SK-N-SH treated with all-trans-retinoic acid at 6 μM for 48 hours (cell line): ENCODE measurements around the gene ADM5.

Experiments
- ATAC-seq: fragments of 200-7000 bp; cut with Tn5 transposase; 3 replicates; pipeline ENCODE4 v1.9.1; 2020; ENCODE audit warnings: mild to moderate bottlenecking, moderate library complexity
- ARNTL ChIP-seq: fragments of 450-650 bp; formaldehyde crosslinking; IDR thresholded peaks from 2 replicates; pipeline ENCODE4 v1.5.0; 2020; ENCODE audit warnings: low read depth, mild to moderate bottlenecking, moderate library complexity, borderline replicate concordance
- BACH2 ChIP-seq: fragments of 250-450 bp; sonication (Bioruptor Pico); IDR thresholded peaks from 2 replicates; pipeline ENCODE4 v1.9.0; 2021; ENCODE audit warnings: mild to moderate bottlenecking, borderline replicate concordance
- CSDC2 ChIP-seq: fragments of 250-450 bp; sonication (Bioruptor Pico); IDR thresholded peaks from 2 replicates; pipeline ENCODE4 v1.5.0; 2020; ENCODE audit warnings: mild to moderate bottlenecking, moderate library complexity
- CSRNP3 ChIP-seq: fragments of 250-450 bp; sonication (Bioruptor Pico); IDR thresholded peaks from 2 replicates; pipeline ENCODE4 v1.5.1; 2021; ENCODE audit warnings: mild to moderate bottlenecking, moderate library complexity
- GLIS3 ChIP-seq: fragments of 250-450 bp; sonication (Bioruptor Pico); IDR thresholded peaks from 2 replicates; pipeline ENCODE4 v1.5.0; 2020; ENCODE audit warnings: mild to moderate bottlenecking, moderate library complexity
- OSR1 ChIP-seq: fragments of 250-450 bp; sonication (Bioruptor Pico); IDR thresholded peaks from 2 replicates; pipeline ENCODE4 v1.8.0; 2022; ENCODE audit warnings: moderate library complexity, mild to moderate bottlenecking, inconsistent platforms
- PATZ1 ChIP-seq: fragments of 250-450 bp; sonication (Bioruptor Pico); IDR thresholded peaks from 2 replicates; pipeline ENCODE4 v1.8.0; 2020; ENCODE audit warnings: mild to moderate bottlenecking, moderate library complexity, borderline replicate concordance
- PPARA ChIP-seq: fragments of 250-450 bp; sonication (Bioruptor Pico); IDR thresholded peaks from 2 replicates; pipeline ENCODE4 v1.5.0; 2020; ENCODE audit warnings: mild to moderate bottlenecking, borderline replicate concordance
- RARB ChIP-seq: fragments of 250-450 bp; sonication (Bioruptor Pico); IDR thresholded peaks from 2 replicates; pipeline ENCODE4 v1.8.0; 2021; ENCODE audit warnings: mild to moderate bottlenecking, moderate library complexity
- SNAI2 ChIP-seq: fragments of 250-450 bp; sonication (Bioruptor Pico); IDR thresholded peaks from 2 replicates; pipeline ENCODE4 v1.5.0; 2020; ENCODE audit warnings: mild to moderate bottlenecking, moderate library complexity
- TCF4 ChIP-seq: fragments of 250-450 bp; sonication (Bioruptor Pico); IDR thresholded peaks from 2 replicates; pipeline ENCODE4 v1.8.0; 2021; ENCODE audit warnings: mild to moderate bottlenecking, moderate library complexity, borderline replicate concordance
- TOX ChIP-seq: fragments of 250-450 bp; sonication (Bioruptor Pico); IDR thresholded peaks from 2 replicates; pipeline ENCODE4 v1.8.0; 2021; ENCODE audit warnings: mild to moderate bottlenecking, moderate library complexity, borderline replicate concordance
- TSHZ2 ChIP-seq: fragments of 250-450 bp; sonication (Bioruptor Pico); IDR thresholded peaks from 2 replicates; pipeline ENCODE4 v1.5.0; 2020; ENCODE audit warnings: mild to moderate bottlenecking, moderate library complexity
- ZC3H10 ChIP-seq: fragments of 250-450 bp; sonication (Bioruptor Pico); IDR thresholded peaks from 2 replicates; pipeline ENCODE4 v1.5.1; 2021; ENCODE audit warnings: mild to moderate bottlenecking, moderate library complexity
- ZFP3 ChIP-seq: fragments of 250-450 bp; sonication (Bioruptor Pico); IDR thresholded peaks from 2 replicates; pipeline ENCODE4 v1.5.0; 2020; ENCODE audit warnings: mild to moderate bottlenecking, moderate library complexity
- ZNF565 ChIP-seq: fragments of 450-650 bp; formaldehyde crosslinking; conservative IDR thresholded peaks from 2 replicates; pipeline ENCODE4 v1.5.0; 2020; ENCODE audit warnings: low read depth, mild to moderate bottlenecking, moderate library complexity
- ZNF70 ChIP-seq: fragments of 450-650 bp; formaldehyde crosslinking; IDR thresholded peaks from 2 replicates; pipeline ENCODE4 v1.5.0; 2020; ENCODE audit warnings: mild to moderate bottlenecking, moderate library complexity
- TF ChIP-seq, protein P1 (sequence below): fragments of 250-450 bp; sonication (Bioruptor Pico); IDR thresholded peaks from 2 replicates; pipeline ENCODE4 v1.5.1; 2020; ENCODE audit warnings: low read depth, mild to moderate bottlenecking, moderate library complexity
- TF ChIP-seq, protein P2 (sequence below): fragments of 250-450 bp; sonication (Bioruptor Pico); IDR thresholded peaks from 2 replicates; pipeline ENCODE4 v1.8.0; 2021; ENCODE audit warnings: low read depth, mild to moderate bottlenecking, moderate library complexity, borderline replicate concordance

ADM5 gene

DNA sequence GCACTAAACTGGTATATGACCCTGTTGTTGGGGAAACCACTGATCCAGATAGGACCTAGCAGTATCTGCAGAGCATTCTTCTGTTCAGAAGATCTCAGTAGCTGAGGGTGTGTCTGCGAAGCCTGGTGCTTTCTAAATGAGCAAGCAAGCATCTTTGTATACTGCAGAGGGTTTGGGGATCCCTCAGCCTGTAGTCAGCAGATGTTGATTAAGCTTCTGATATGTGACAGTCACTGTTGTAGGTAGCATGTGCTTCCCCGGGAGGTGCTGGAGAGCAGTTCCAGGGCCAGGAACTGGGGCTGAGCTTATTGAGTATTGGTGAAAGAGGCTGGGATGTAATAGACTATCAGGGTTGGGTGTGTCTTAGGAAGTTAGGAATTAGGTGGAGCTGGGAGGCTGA, 45.9 kb upstream of the ADM5 start (continued):
- TF ChIP-seq TSHZ2 (CRISPR knock-in tag), result no peak
- TF ChIP-seq, protein P1, sequence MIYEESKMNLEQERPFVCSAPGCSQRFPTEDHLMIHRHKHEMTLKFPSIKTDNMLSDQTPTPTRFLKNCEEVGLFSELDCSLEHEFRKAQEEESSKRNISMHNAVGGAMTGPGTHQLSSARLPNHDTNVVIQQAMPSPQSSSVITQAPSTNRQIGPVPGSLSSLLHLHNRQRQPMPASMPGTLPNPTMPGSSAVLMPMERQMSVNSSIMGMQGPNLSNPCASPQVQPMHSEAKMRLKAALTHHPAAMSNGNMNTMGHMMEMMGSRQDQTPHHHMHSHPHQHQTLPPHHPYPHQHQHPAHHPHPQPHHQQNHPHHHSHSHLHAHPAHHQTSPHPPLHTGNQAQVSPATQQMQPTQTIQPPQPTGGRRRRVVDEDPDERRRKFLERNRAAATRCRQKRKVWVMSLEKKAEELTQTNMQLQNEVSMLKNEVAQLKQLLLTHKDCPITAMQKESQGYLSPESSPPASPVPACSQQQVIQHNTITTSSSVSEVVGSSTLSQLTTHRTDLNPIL, result no peak
- TF ChIP-seq CSRNP3, result no peak
- TF ChIP-seq ZNF565, result no peak
- no peak for TF ChIP-seq TCF4 (CRISPR knock-in tag)
- TF ChIP-seq ZFP3 (CRISPR knock-in tag), result no peak

- TF ChIP-seq TSHZ2 (CRISPR knock-in tag) (no peak), RARB (CRISPR knock-in tag) (no peak), ZFP3 (CRISPR knock-in tag) (no peak), PPARA (CRISPR knock-in tag) (no peak), ZC3H10 (CRISPR knock-in tag) (no peak)
- TF ChIP-seq, protein P2, sequence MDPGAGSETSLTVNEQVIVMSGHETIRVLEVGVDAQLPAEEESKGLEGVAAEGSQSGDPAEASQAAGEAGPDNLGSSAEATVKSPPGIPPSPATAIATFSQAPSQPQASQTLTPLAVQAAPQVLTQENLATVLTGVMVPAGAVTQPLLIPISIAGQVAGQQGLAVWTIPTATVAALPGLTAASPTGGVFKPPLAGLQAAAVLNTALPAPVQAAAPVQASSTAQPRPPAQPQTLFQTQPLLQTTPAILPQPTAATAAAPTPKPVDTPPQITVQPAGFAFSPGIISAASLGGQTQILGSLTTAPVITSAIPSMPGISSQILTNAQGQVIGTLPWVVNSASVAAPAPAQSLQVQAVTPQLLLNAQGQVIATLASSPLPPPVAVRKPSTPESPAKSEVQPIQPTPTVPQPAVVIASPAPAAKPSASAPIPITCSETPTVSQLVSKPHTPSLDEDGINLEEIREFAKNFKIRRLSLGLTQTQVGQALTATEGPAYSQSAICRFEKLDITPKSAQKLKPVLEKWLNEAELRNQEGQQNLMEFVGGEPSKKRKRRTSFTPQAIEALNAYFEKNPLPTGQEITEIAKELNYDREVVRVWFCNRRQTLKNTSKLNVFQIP (CRISPR knock-in tag), result no peak
- TF ChIP-seq, all 23 proteins: peak for 0
- ATAC-seq, result no peak
Measured at GRCh38 chr19:49645592-49645991, 43.8 kb upstream of the ADM5 start.

DNA sequence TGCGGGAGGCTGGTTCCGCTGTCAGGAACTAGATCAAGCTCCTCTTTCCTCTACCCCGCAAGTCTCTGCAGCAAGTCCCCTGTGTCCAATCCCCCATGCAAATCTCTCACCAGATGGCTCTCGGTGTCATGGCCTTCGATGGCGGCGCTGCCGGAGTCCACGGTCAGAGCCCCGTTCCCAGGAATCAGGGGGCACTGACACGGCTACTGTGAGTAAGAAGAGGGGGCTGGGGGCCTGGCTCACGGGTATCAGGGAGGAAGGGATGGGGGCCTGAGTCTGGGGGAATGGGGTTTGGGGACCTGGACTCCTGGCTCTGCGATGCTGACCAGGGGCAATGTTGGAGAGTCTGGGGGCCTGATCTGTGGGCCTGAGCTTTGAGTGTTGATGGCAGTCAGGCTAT, 43.4 kb upstream of the ADM5 start:
- no peak for TF ChIP-seq BACH2
- TF ChIP-seq, protein P2 (CRISPR knock-in tag), result no peak
- TF ChIP-seq ZNF565, result no peak
- no peak for TF ChIP-seq SNAI2
- no peak for TF ChIP-seq RARB (CRISPR knock-in tag)
- TF ChIP-seq, protein P1, result no peak
- TF ChIP-seq, all 23 proteins: peak for 0
- ATAC-seq, result no peak

- ATAC-seq, result no peak
- TF ChIP-seq TOX (CRISPR knock-in tag) (no peak), CSDC2 (no peak), BACH2 (no peak), ZNF70 (CRISPR knock-in tag) (no peak), ARNTL (CRISPR knock-in tag) (no peak), GLIS3 (no peak), PATZ1 (no peak), TCF4 (CRISPR knock-in tag) (no peak), OSR1 (no peak), PPARA (CRISPR knock-in tag) (no peak), ZC3H10 (CRISPR knock-in tag) (no peak)
- TF ChIP-seq, protein P1, result no peak
Measured at GRCh38 chr19:49646586-49646985, 42.8 kb upstream of the ADM5 start.
